ENCODE data around the gene TUT7. TPM values are rescaled to one million over a fixed set of nuclear protein-coding genes. Genes with fewer than 3 reads are reported as not detected.

TUT7 gene, protein sequence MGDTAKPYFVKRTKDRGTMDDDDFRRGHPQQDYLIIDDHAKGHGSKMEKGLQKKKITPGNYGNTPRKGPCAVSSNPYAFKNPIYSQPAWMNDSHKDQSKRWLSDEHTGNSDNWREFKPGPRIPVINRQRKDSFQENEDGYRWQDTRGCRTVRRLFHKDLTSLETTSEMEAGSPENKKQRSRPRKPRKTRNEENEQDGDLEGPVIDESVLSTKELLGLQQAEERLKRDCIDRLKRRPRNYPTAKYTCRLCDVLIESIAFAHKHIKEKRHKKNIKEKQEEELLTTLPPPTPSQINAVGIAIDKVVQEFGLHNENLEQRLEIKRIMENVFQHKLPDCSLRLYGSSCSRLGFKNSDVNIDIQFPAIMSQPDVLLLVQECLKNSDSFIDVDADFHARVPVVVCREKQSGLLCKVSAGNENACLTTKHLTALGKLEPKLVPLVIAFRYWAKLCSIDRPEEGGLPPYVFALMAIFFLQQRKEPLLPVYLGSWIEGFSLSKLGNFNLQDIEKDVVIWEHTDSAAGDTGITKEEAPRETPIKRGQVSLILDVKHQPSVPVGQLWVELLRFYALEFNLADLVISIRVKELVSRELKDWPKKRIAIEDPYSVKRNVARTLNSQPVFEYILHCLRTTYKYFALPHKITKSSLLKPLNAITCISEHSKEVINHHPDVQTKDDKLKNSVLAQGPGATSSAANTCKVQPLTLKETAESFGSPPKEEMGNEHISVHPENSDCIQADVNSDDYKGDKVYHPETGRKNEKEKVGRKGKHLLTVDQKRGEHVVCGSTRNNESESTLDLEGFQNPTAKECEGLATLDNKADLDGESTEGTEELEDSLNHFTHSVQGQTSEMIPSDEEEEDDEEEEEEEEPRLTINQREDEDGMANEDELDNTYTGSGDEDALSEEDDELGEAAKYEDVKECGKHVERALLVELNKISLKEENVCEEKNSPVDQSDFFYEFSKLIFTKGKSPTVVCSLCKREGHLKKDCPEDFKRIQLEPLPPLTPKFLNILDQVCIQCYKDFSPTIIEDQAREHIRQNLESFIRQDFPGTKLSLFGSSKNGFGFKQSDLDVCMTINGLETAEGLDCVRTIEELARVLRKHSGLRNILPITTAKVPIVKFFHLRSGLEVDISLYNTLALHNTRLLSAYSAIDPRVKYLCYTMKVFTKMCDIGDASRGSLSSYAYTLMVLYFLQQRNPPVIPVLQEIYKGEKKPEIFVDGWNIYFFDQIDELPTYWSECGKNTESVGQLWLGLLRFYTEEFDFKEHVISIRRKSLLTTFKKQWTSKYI (N-terminal part only)
- total RNA-seq (2022; extraction: Qiagen RNA extraction; ENCODE audit: low read depth) = 6.6 to 11.0 TPM (median 9.7 TPM) in 5 replicates

DNA sequence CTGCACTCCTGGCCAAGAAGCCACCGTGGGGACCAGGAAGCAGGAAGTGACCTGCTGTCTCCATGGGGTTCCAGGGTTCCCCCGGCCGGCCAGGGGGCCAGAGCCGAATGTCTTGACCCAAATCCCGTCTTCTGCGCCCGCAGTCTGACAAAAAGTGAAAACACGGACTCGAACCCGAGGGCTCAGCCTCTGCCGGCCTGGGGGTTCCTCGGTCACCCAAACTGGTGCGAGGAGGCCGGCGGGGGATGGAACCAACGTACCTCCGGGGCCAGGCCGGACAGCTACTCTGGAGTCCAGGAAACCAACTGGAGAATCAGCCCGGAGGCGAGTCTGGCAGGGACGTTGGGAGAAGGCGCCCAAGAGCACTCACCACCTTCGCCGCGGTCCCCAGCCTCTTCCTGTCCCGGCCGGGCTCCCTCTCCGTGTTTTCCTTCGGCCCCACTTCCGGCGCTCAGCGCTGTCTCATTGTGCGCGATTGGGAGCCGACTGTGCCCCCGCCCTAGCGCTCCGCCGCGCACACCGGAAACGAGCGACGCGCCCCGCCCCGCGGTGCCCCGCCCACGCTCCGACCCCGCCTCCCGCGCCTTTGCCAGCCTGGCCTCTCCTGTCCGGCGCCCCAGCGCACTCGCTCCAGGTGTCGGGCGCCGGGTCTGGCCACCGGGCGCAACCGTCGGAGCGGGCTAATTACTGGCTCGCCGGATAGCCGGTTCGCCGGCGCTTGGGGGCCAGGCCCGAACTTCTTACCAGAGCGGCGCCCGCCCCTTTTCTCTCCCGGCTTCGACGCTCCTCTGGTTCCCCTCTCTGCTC is at the start of gene TUT7:
TUT7 (minus strand) TSS at position 400 of the 807 bp plus-strand sequence. CDS start 1,211 bp downstream, outside the sequence.

DNA sequence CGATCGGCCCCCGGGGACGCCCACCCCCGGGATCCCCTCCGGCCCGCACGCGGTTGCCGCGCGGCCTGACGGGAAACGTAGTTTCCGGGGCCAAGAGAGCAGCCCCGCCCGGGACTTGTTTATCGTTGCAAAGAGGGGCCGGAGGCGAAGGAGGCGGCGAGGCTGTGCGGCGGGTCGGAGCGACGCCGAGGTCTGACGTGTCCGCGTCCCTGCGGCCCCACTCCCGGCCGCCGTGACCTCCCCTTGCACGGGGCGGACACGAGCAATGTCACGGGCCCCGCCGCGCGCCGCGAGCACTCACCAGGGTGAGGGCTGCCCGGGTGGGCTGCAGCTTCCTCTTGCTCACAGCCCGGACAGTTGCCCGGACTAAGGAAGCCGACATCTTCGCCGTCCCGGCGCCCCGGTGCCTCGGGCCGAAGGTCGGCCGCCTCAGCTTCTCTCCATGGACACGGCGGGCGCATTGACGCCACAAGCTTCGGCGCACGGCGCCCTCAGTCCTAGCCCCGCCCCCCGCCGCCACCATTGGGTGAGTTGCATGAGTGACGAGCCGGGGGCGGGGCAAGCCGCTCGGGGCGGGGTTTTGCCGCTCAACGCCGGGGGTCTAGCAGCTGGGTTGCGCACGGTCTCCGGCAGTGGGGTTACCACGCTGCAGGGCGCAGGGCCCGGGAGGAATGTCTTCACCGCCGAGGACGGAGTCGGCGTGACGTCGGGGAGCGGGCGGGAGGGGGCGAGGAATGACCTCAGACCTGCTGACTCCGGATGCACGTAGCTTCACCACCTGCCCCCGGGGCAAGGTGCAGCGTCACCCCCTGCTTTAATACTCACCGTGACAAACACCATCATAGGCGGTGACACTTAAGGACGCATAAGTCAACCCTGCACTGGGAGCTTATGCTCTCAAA is 71.9 kb downstream of the TUT7 start, which contains the start of gene ISCA1:
ISCA1 (minus strand) TSS at position 462 of the 902 bp plus-strand sequence; CDS start at position 382, 80 bp downstream.

DNA sequence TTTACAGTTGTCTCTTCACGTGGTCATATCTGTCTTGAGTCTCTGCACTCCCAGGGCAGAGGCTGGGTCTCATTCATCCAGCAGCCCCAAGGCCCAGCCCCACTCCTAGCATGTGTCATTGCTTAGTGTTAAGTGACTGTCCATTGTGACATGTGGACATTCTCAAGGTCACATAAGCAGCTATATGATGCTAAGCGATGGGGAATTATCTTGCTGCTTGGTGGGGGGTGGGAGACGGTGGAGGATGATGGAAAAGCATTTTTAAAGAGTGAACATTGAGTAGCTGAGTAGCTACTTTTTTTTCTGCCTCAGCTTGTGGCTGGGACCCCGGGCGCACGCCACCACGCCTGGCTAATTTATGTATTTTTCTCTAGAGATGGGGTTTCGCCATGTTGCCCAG is 94.7 kb downstream of the TUT7 start, which contains the start of gene C9orf153:
C9orf153 (minus strand) TSS at position 101 of the 400 bp plus-strand sequence. CDS start 30,054 bp downstream, outside the sequence.

Other genes starting within 250 kb of the TUT7 start
- 0.23 to 0.43 TPM in 2 of 5 replicates, not detected in the others for gene C9orf153, start 94.8 kb downstream of the TUT7 start, total RNA-seq (2022; extraction: Qiagen RNA extraction; ENCODE audit: low read depth)
- 31.3 to 55.4 TPM (median 47.1 TPM) in 5 replicates for gene ISCA1, start 71.9 kb downstream of the TUT7 start, total RNA-seq (2022; extraction: Qiagen RNA extraction; ENCODE audit: low read depth)